Stimulated activated CD4-positive, alpha-beta T cell treated with anti-CD3 and anti-CD28 coated beads, Interleukin-1b, Interleukin-23, amount 100 ng/mL, for 24 hours (primary cell): Measurements from ENCODE around the gene CXorf65.
A peak's percentile ranks its signal among the peaks of the same experiment; 100 is the strongest.

Experiments
- DNase-seq, 4 experiments: peaks; one replicate each; pipeline ENCODE4 v3.0.0-alpha.2; 2020; ENCODE audit warnings: low read depth in 4 of 4, low spot score in 1 of 4

CXorf65 gene

GRCh38 chrX:71106427-71106826 lies at the start of gene CXorf65:
TSS of gene CXorf65 (minus strand) at chrX:71106740. CDS start at chrX:71106556, 184 bp downstream.
- no peak for DNase-seq

- no peak for DNase-seq
These were observed 48.1 kb upstream of the CXorf65 start for GRCh38 chrX:71154641-71155040.

GRCh38 chrX:71154196-71154595 lies 47.7 kb upstream of the CXorf65 start:
- DNase-seq = no peak

- no peak for DNase-seq
These were observed 44.8 kb upstream of the CXorf65 start for GRCh38 chrX:71151366-71151765.

- DNase-seq = no peak
These were observed 41.7 kb upstream of the CXorf65 start for GRCh38 chrX:71148278-71148663.

- DNase-seq = no peak
These were observed 41.1 kb upstream of the CXorf65 start for GRCh38 chrX:71147496-71148277.

- DNase-seq = no peak
These were observed 38.1 kb upstream of the CXorf65 start, which contains the start of gene NLGN3 for GRCh38 chrX:71144651-71145050. TSS of gene NLGN3 (plus strand) at chrX:71144841. CDS start at chrX:71147750, 2,909 bp downstream.

GRCh38 chrX:71143508-71143907 lies 37.0 kb upstream of the CXorf65 start:
- DNase-seq = no peak

GRCh38 chrX:71140440-71140839 lies 33.9 kb upstream of the CXorf65 start:
- no peak for DNase-seq

GRCh38 chrX:71131510-71131909 lies 25.0 kb upstream of the CXorf65 start:
- DNase-seq = no peak

GRCh38 chrX:71128915-71129765 lies 22.6 kb upstream of the CXorf65 start:
- DNase-seq = peak; percentile 34 to 71 (median 50)

GRCh38 chrX:71128166-71128833 lies 21.8 kb upstream of the CXorf65 start:
- DNase-seq = no peak

GRCh38 chrX:71118985-71119535 lies 12.5 kb upstream of the CXorf65 start:
- DNase-seq = no peak

- DNase-seq = peak; percentile 49 to 77 (median 66)
These were observed 11.8 kb upstream of the CXorf65 start, which contains the start of gene MED12 for GRCh38 chrX:71118032-71118984. TSS of gene MED12 (plus strand) at chrX:71118596. CDS start at chrX:71118755, 159 bp downstream.

- DNase-seq = no peak
These were observed 10.8 kb upstream of the CXorf65 start for GRCh38 chrX:71117358-71117757.

GRCh38 chrX:71111921-71112431 lies 5.4 kb upstream of the CXorf65 start:
- DNase-seq = no peak

- peak; percentile 30 to 61 (median 48) for DNase-seq
These were observed 4.8 kb upstream of the CXorf65 start, which contains the start of gene IL2RG for GRCh38 chrX:71111141-71111843. TSS of gene IL2RG (minus strand) at chrX:71111577. CDS start at chrX:71111539, 38 bp downstream.

GRCh38 chrX:71109051-71109450 lies 2.5 kb upstream of the CXorf65 start:
- no peak for DNase-seq

GRCh38 chrX:71107762-71108360 lies 1.3 kb upstream of the CXorf65 start:
- no peak for DNase-seq
